8988T (cell line): ENCODE results near the gene POP4.

Experiments used
- DNase-seq: peaks from one replicate; pipeline ENCODE4 v3.0.0; 2011

POP4 gene

GRCh38 chr19:29635963-29636362, 29.9 kb downstream of the POP4 start:
- no peak for DNase-seq

- DNase-seq, result no peak
Measured at GRCh38 chr19:29636553-29637360, 30.7 kb downstream of the POP4 start.

- DNase-seq, result no peak
Measured at GRCh38 chr19:29639086-29639485, 33.0 kb downstream of the POP4 start.

GRCh38 chr19:29640231-29640630, 34.1 kb downstream of the POP4 start:
- DNase-seq, result no peak

- no peak for DNase-seq
Measured at GRCh38 chr19:29641597-29641996, 35.5 kb downstream of the POP4 start.

- no peak for DNase-seq
Measured at GRCh38 chr19:29643361-29643935, 37.4 kb downstream of the POP4 start.

GRCh38 chr19:29644210-29644609, 38.1 kb downstream of the POP4 start:
- no peak for DNase-seq

GRCh38 chr19:29645491-29645867, 39.4 kb downstream of the POP4 start:
- DNase-seq, result no peak

- DNase-seq, result no peak
Measured at GRCh38 chr19:29645911-29646310, 39.8 kb downstream of the POP4 start.

GRCh38 chr19:29650772-29651387, 44.8 kb downstream of the POP4 start:
- DNase-seq, result no peak

- DNase-seq, result no peak
Measured at GRCh38 chr19:29651622-29652394, 45.7 kb downstream of the POP4 start.

GRCh38 chr19:29653398-29653797, 47.3 kb downstream of the POP4 start:
- DNase-seq, result no peak

- DNase-seq, result no peak
Measured at GRCh38 chr19:29655648-29656335, 49.7 kb downstream of the POP4 start.

GRCh38 chr19:29658221-29658991, 52.3 kb downstream of the POP4 start:
- DNase-seq, result no peak

GRCh38 chr19:29660835-29661234, 54.8 kb downstream of the POP4 start:
- DNase-seq, result no peak

GRCh38 chr19:29662278-29662603, 56.2 kb downstream of the POP4 start:
- DNase-seq, result no peak

- DNase-seq, result peak; percentile 78
Measured at GRCh38 chr19:29662604-29663404, 56.7 kb downstream of the POP4 start.

- peak; percentile 23 for DNase-seq
Measured at GRCh38 chr19:29663861-29664752, 58.0 kb downstream of the POP4 start.

- no peak for DNase-seq
Measured at GRCh38 chr19:29664753-29665214, 58.7 kb downstream of the POP4 start.

GRCh38 chr19:29665215-29665825, 59.2 kb downstream of the POP4 start, which contains the start of gene PLEKHF1:
PLEKHF1 (plus strand) TSS chr19:29665461; CDS start chr19:29673840, 8,379 bp downstream.
- DNase-seq, result peak; percentile 95
